PC-3 (cell line): ENCODE measurements around the gene HTD2. TPM values are rescaled to one million over a fixed set of nuclear protein-coding genes. Genes with fewer than 3 reads are reported as not detected.

Experiments
- ATAC-seq: fragments of 200-7000 bp; cut with Tn5 transposase; 2 replicates; pipeline ENCODE4 v1.9.1; 2020; ENCODE audit warnings: mild to moderate bottlenecking, moderate library complexity
- BruUV-seq: library from RNA; stranded (reverse); fragments of 400-500 nt; replicated peaks from 2 replicates; lab custom pipeline; 2021; lab: Mats Ljungman, UMichigan
- CTCF ChIA-PET: fragments of 300-600 bp; sonication (Branson Sonifier 250); formaldehyde crosslinking; loops from one replicate; lab custom pipeline; 2022; ENCODE audit warnings: antibody characterized with exemption; lab: Charles Lee
- POLR2A ChIA-PET: fragments of 300-600 bp; sonication (Branson Sonifier 250); formaldehyde crosslinking; loops from one replicate; lab custom pipeline; 2022; ENCODE audit warnings: antibody characterized with exemption; ENCODE audit not compliant: unreplicated experiment; lab: Charles Lee
- DNase-seq: peaks from one replicate; pipeline ENCODE4 v3.0.0-alpha.2; 2015
- H2AFZ ChIP-seq: fragments of 300-600 bp; sonication (generic); 2 replicates; pipeline ENCODE4 v1.6.0; 2016; ENCODE audit warnings: antibody characterized with exemption, low read length
- H3F3A ChIP-seq: fragments of 300-600 bp; sonication (generic); one replicate; pipeline ENCODE4 v1.6.0; 2017; ENCODE audit warnings: antibody characterized with exemption, low read length, control low read depth, mild to moderate bottlenecking; ENCODE audit not compliant: unreplicated experiment
- H3K27ac ChIP-seq: fragments of 300-600 bp; sonication (generic); 2 replicates; pipeline ENCODE4 v1.5.1; 2016; ENCODE audit warnings: mild to moderate bottlenecking, low read length
- H3K27me3 ChIP-seq: fragments of 300-600 bp; sonication (generic); 2 replicates; pipeline ENCODE4 v1.6.1; 2016; ENCODE audit warnings: low read length, mixed read lengths
- H3K36me3 ChIP-seq: fragments of 300-600 bp; sonication (generic); 2 replicates; pipeline ENCODE4 v1.6.1; 2016; ENCODE audit warnings: low read depth, mixed run types, low read length, mixed read lengths
- H3K4me1 ChIP-seq: fragments of 300-600 bp; sonication (generic); 2 replicates; pipeline ENCODE4 v1.5.1; 2016; ENCODE audit warnings: low read length; ENCODE audit not compliant: insufficient read depth
- H3K4me2 ChIP-seq: fragments of 300-600 bp; sonication (generic); 2 replicates; pipeline ENCODE4 v1.6.0; 2016; ENCODE audit warnings: low read length
- H3K4me3 ChIP-seq: fragments of 300-600 bp; sonication (generic); 2 replicates; pipeline ENCODE4 v1.5.1; 2016; ENCODE audit warnings: mild to moderate bottlenecking, low read length, mixed read lengths
- H3K79me2 ChIP-seq: fragments of 300-600 bp; sonication (generic); 2 replicates; pipeline ENCODE4 v1.6.1; 2017; ENCODE audit warnings: low read length, mixed read lengths
- H3K9ac ChIP-seq: fragments of 300-600 bp; sonication (generic); 2 replicates; pipeline ENCODE4 v1.6.0; 2016; ENCODE audit warnings: mild to moderate bottlenecking, low read length
- H3K9me2 ChIP-seq: fragments of 300-600 bp; sonication (generic); replicated peaks from 2 replicates; pipeline ENCODE4 v1.6.1; 2016; ENCODE audit warnings: mixed run types, low read length, mixed read lengths
- H3K9me3 ChIP-seq: fragments of 300-600 bp; sonication (generic); 2 replicates; pipeline ENCODE4 v1.6.1; 2016; ENCODE audit warnings: low read length, mixed read lengths
- H4K20me1 ChIP-seq: fragments of 300-600 bp; sonication (generic); 2 replicates; pipeline ENCODE4 v1.6.1; 2016; ENCODE audit warnings: low read length, mixed read lengths
- CTCF ChIP-seq: fragments of 300-600 bp; sonication (generic); conservative IDR thresholded peaks from 2 replicates; pipeline ENCODE4 v1.5.1; 2017; ENCODE audit warnings: antibody characterized with exemption, low read depth, mild to moderate bottlenecking, low read length
- EZH2 ChIP-seq: fragments of 300-600 bp; sonication (generic); IDR thresholded peaks from one replicate; pipeline ENCODE4 v1.6.1; 2017; ENCODE audit warnings: antibody characterized with exemption, mild to moderate bottlenecking, low read length; ENCODE audit not compliant: unreplicated experiment
- EZH2phosphoT487 ChIP-seq: fragments of 300-600 bp; sonication (generic); IDR thresholded peaks from 2 replicates; pipeline ENCODE4 v1.6.1; 2018; ENCODE audit warnings: mild to moderate bottlenecking, antibody characterized with exemption, low read length, borderline replicate concordance
- intact Hi-C: fragments of 100-400 bp; cut with micrococcal nuclease; formaldehyde crosslinking; loops from 2 replicates; pipeline ENCODE4 v1.9.0; 2023
- total RNA-seq: library from RNA; depleted of rRNA; stranded (reverse); fragments of >200 nt; gene quantifications from 2 replicates; pipeline ENCODE4 v1.2.3, GENCODE V29; 2014

HTD2 gene
- total RNA-seq, 1 experiment from 2014 or later = 6.9 TPM

GRCh38 chr3:58291671-58292338 is 14.5 kb upstream of the HTD2 start:
- BruUV-seq = no TSS peak
- DNase-seq (no peak), ATAC-seq (no peak)
- ChIA-PET CTCF (interaction anchor here (0.6 kb wide), 1 partner anchor 15 kb away, joined by 4 read pairs; the partner anchor contains the start of genes HTD2 and RPP14), POLR2A (no interaction called here)
- H3K36me3 ChIP-seq = 0 out of 2 replicates have a peak, but pooled peaks cover 2% of the 10 kb centered on the region
- no peaks in the 10 kb centered on the region for H3K79me2 ChIP-seq
- no peaks in the 10 kb centered on the region for H3K9me3 ChIP-seq
- TF ChIP-seq EZH2phosphoT487 = no peak
- no peak for TF ChIP-seq CTCF
- no peak for TF ChIP-seq EZH2
- H3K4me3 ChIP-seq = no peak overlapping the region
- no peak overlapping the region for H3K4me2 ChIP-seq
- H3K9me2 ChIP-seq = no peaks in the 10 kb centered on the region
- no peak overlapping the region for H3K9ac ChIP-seq
- no peaks in the 10 kb centered on the region for H3K27me3 ChIP-seq
- no peak overlapping the region for H3K27ac ChIP-seq
- no peaks in the 10 kb centered on the region for H3K4me1 ChIP-seq
- no peaks in the 10 kb centered on the region for H3F3A ChIP-seq
- H2AFZ ChIP-seq = no peak overlapping the region
- no peaks in the 10 kb centered on the region for H4K20me1 ChIP-seq
- intact Hi-C loops = no loop called here

GRCh38 chr3:58292866-58293265 is 13.5 kb upstream of the HTD2 start:
- H3K9ac ChIP-seq = no peak overlapping the region
- H3K4me1 ChIP-seq = no peaks in the 10 kb centered on the region
- H3K4me2 ChIP-seq = no peak overlapping the region
- H3K9me3 ChIP-seq = no peaks in the 10 kb centered on the region
- H3K9me2 ChIP-seq = no peaks in the 10 kb centered on the region
- H3K79me2 ChIP-seq = no peaks in the 10 kb centered on the region
- POLR2A ChIA-PET = no interaction called here
- no peaks in the 10 kb centered on the region for H3F3A ChIP-seq
- CTCF ChIA-PET = no interaction called here
- no peak overlapping the region for H2AFZ ChIP-seq
- DNase-seq (no peak), ATAC-seq (no peak)
- TF ChIP-seq EZH2 = no peak
- BruUV-seq = no TSS peak
- H3K27ac ChIP-seq = no peak overlapping the region
- no peaks in the 10 kb centered on the region for H3K27me3 ChIP-seq
- H4K20me1 ChIP-seq = no peaks in the 10 kb centered on the region
- intact Hi-C loops = no loop called here
- H3K36me3 ChIP-seq = 0 out of 2 replicates have a peak, but pooled peaks cover 2% of the 10 kb centered on the region
- H3K4me3 ChIP-seq = no peak overlapping the region

- DNase-seq (no peak), ATAC-seq (no peak)
- Histone ChIP-seq H3K9me3 (no peaks in the 10 kb centered on the region), H3K27ac (no peak overlapping the region), H3F3A (no peaks in the 10 kb centered on the region), H3K79me2 (no peaks in the 10 kb centered on the region), H3K36me3 (0 out of 2 replicates have a peak, but pooled peaks cover 2% of the 10 kb centered on the region), H4K20me1 (no peaks in the 10 kb centered on the region), H3K27me3 (no peaks in the 10 kb centered on the region), H3K9me2 (no peaks in the 10 kb centered on the region), H3K4me3 (no peak overlapping the region), H3K4me2 (no peak overlapping the region), H2AFZ (no peak overlapping the region), H3K9ac (no peak overlapping the region), H3K4me1 (no peaks in the 10 kb centered on the region)
- TF ChIP-seq EZH2phosphoT487 (no peak), EZH2 (no peak), CTCF (no peak)
- CTCF ChIA-PET = no interaction called here
- intact Hi-C loops = no loop called here
- POLR2A ChIA-PET = no interaction called here
- no TSS peak for BruUV-seq
These were observed 12.8 kb upstream of the HTD2 start for GRCh38 chr3:58293516-58293915.
